ENCODE measurements around the gene C5AR1. TPM values are rescaled to one million over a fixed set of nuclear protein-coding genes. Genes with fewer than 3 reads are reported as not detected.
A peak's percentile ranks its signal among the peaks of the same experiment; 100 is the strongest.

Gene C5AR1
- total and polyA plus RNA-seq, 8 donors: 0.45 to 15.2 (median 2.9) TPM

GRCh38 chr19:47309038-47309437, 623 bp upstream of the C5AR1 start:
- Histone ChIP-seq H3K9me3 (no peaks in the 10 kb centered on the region), H3K4me1 (peaks cover 0 to 17% (median 7%) of the 10 kb centered on the region in 4 donors), H3K4me3 (peak overlapping the region in 1 of 4 donors; percentile 39), H3K27ac (no peak overlapping the region), H3K36me3 (no peaks in the 10 kb centered on the region), H3K27me3 (peaks cover 0 to 28% (median 0%) of the 10 kb centered on the region in 3 donors)
- TF ChIP-seq POLR2A (IDR thresholded peaks at IDR 0.05) (no peak), POLR2AphosphoS5 (IDR thresholded peaks at IDR 0.05) (no peak), EP300 (IDR thresholded peaks at IDR 0.05) (no peak), CTCF (IDR thresholded peaks at IDR 0.05) (no peak)
- 56 to 74% (median 70%) methylated on average over 8 of the region's 8 CpGs for WGBS, 5 donors
- DNase-seq: no peak
- intact Hi-C loops (cut with DNase I; ENCODE audit: low total_unique reads): loop anchor here (10.0 kb wide), 1 partner anchor 76 kb away; no protein-coding TSS in a partner anchor

- peak overlapping the region in 3 of 4 donors; percentile 9 to 39 (median 34) for H3K4me3 ChIP-seq
- 84 to 96% (median 87%) methylated on average over 2 of the region's 2 CpGs for WGBS, 5 donors
- no peaks in the 10 kb centered on the region for H3K9me3 ChIP-seq
- no peak for DNase-seq
- intact Hi-C loops (cut with DNase I; ENCODE audit: low total_unique reads): no loop called here
- TF ChIP-seq EP300 (IDR thresholded peaks at IDR 0.05): no peak
- no peak for TF ChIP-seq CTCF (IDR thresholded peaks at IDR 0.05)
- TF ChIP-seq POLR2AphosphoS5 (IDR thresholded peaks at IDR 0.05): no peak
- no peak for TF ChIP-seq POLR2A (IDR thresholded peaks at IDR 0.05)
- peak overlapping the region in 3 of 5 donors; percentile 13 to 71 (median 65) for H3K27ac ChIP-seq
- H3K4me1 ChIP-seq: peaks cover 0 to 12% (median 5%) of the 10 kb centered on the region in 4 donors
- H3K36me3 ChIP-seq: no peaks in the 10 kb centered on the region
- H3K27me3 ChIP-seq: peaks cover 0 to 28% (median 0%) of the 10 kb centered on the region in 3 donors
Measured at GRCh38 chr19:47310323-47310722, 662 bp downstream of the C5AR1 start.

DNA sequence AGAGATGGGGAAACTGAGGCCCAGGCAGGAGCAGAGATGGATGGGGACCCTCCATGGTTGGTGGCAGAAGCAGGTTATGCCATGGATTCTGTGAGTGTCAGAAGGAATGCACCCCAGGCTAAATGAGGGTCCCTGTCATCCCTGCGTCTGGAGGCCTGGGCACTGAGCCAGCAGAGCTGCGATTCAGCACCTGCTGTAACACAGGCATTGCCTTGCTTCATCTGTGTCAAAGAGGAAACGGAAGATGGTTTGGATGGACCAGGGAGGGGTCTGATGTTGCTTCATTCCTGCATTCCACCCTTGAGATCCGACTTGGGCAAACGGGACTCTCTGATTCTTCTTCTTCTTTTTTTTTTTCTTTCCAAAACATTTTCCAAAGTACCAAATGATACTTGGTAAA, 1.2 kb downstream of the C5AR1 start:
- TF ChIP-seq EP300 (IDR thresholded peaks at IDR 0.05): no peak
- TF ChIP-seq POLR2AphosphoS5 (IDR thresholded peaks at IDR 0.05): peak in 2 of 3 donors; percentile 17 to 54
- peak; percentile 32 to 54 for DNase-seq
- Histone ChIP-seq H3K4me1 (peaks cover 0 to 8% (median 3%) of the 10 kb centered on the region in 4 donors), H3K9me3 (no peaks in the 10 kb centered on the region), H3K27me3 (peaks cover 0 to 28% (median 0%) of the 10 kb centered on the region in 3 donors), H3K36me3 (no peaks in the 10 kb centered on the region), H3K4me3 (peak overlapping the region in 3 of 4 donors; percentile 9 to 39 (median 34)), H3K27ac (peak overlapping the region in 3 of 5 donors; percentile 26 to 71 (median 65))
- 35 to 44% (median 39%) methylated on average over 5 of the region's 5 CpGs for WGBS, 5 donors
- intact Hi-C loops (cut with DNase I; ENCODE audit: low total_unique reads): no loop called here

DNA sequence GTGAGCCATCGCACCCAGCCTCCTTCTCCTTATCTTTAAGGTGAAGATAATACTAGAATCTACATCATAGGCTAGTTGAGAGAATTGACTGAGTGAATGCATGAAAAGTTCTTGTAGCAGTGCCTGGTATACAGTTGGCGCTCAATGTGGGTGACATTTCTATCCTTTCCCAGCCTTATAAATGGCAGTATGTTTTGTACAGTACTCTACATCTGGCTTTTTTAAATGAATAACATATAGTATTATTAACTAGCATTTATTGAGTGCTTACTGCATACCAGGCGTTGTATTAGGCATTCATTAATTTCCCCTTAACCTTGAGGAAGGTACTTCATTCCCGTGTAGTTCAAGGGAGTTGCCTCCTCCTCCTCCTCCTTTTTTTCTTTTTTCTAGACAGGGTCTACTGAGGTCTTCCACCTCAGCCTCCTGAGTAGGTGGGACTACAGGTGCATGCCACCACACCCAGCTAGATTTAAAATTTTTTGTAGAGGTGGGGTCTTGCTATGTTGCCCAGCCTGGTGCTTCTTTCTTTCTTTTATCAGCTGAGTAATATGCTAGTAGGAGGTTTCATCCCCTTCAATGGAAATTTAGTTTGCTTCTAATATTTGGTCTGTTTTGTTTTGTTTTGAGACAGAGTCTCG, 2.8 kb downstream of the C5AR1 start:
- intact Hi-C loops (cut with DNase I; ENCODE audit: low total_unique reads): no loop called here
- peaks cover 0 to 44% (median 0%) of the 10 kb centered on the region in 3 donors for H3K27me3 ChIP-seq
- H3K27ac ChIP-seq: peak overlapping the region in 1 of 5 donors; percentile 7
- peaks cover 0 to 8% (median 4%) of the 10 kb centered on the region in 4 donors for H3K4me1 ChIP-seq
- H3K4me3 ChIP-seq: peak overlapping the region in 2 of 4 donors; percentile 34 to 39
- H3K36me3 ChIP-seq: no peaks in the 10 kb centered on the region
- no peak for TF ChIP-seq POLR2AphosphoS5 (IDR thresholded peaks at IDR 0.05)
- TF ChIP-seq EP300 (IDR thresholded peaks at IDR 0.05): no peak
- no peak for TF ChIP-seq CTCF (IDR thresholded peaks at IDR 0.05)
- no peak for TF ChIP-seq POLR2A (IDR thresholded peaks at IDR 0.05)
- DNase-seq: no peak
- H3K9me3 ChIP-seq: no peaks in the 10 kb centered on the region
- 89 to 92% (median 89%) methylated on average over 5 of the region's 5 CpGs for WGBS, 5 donors

Measured in stomach (tissue), 9 donors.